ENCODE measurements around the gene NOP14.
A peak's percentile ranks its signal among the peaks of the same experiment; 100 is the strongest.
"Not testable (repeated sequence)": the region's sequence is repeated elsewhere in the genome, so short reads cannot be mapped to it uniquely, and the experiment has no call there.

NOP14 gene

DNA sequence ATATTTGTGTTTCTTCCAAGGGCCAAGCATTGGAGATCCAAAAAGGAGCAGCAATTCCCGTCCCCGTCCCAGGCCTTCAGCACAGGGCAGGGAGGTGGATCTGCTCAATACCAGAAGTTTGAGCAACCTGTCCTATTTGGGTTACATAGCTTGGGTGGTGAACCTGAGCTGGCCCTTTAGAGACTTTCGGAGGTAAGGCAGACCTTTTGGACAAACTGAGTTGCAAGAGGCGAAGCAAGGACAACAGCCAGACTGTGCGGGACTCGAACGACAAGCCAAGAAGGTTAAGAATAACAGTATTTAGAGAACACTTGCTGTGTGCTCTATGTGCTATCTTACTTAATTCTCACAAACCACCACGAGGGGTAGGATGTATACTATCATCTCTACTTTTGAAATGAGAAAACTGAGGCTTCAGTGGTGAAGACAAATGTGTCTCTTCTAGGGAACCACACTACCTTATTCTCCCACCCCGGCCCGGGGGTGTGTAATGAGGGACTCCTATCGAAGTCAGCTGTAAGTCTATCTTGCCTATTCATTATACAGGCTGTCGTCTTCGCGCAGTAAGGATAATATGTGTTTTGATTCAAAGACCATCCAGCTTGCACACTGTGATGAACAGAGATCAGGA is 1.3 kb downstream of the NOP14 start:
- DNase-seq (ENCODE audit: low read depth) = no peak

- no peak for DNase-seq (ENCODE audit: low read depth)
Observed at GRCh38 chr4:2961421-2961810, 1.8 kb downstream of the NOP14 start.

DNA sequence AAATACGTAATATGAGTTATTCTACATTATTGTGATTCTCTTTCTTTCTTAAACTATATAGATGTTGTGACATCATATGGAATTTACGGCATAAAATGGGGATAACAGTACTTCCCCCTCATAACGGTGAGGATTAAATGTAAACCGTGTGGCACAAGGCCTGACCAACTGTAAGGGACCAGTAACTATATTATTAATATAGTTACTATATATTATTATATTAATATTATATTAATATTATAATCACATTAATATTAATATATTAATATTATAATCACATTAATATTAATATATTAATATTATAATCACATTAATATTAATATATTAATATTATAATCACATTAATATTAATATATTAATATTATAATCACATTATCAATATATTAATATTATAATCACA is 2.8 kb downstream of the NOP14 start:
- DNase-seq (ENCODE audit: low read depth) = not testable (repeated sequence)

GRCh38 chr4:2958446-2958845 is 4.8 kb downstream of the NOP14 start:
- no peak for DNase-seq (ENCODE audit: low read depth)

- DNase-seq (ENCODE audit: low read depth) = not testable (repeated sequence)
Observed at GRCh38 chr4:2955186-2956044, 7.8 kb downstream of the NOP14 start.

DNA sequence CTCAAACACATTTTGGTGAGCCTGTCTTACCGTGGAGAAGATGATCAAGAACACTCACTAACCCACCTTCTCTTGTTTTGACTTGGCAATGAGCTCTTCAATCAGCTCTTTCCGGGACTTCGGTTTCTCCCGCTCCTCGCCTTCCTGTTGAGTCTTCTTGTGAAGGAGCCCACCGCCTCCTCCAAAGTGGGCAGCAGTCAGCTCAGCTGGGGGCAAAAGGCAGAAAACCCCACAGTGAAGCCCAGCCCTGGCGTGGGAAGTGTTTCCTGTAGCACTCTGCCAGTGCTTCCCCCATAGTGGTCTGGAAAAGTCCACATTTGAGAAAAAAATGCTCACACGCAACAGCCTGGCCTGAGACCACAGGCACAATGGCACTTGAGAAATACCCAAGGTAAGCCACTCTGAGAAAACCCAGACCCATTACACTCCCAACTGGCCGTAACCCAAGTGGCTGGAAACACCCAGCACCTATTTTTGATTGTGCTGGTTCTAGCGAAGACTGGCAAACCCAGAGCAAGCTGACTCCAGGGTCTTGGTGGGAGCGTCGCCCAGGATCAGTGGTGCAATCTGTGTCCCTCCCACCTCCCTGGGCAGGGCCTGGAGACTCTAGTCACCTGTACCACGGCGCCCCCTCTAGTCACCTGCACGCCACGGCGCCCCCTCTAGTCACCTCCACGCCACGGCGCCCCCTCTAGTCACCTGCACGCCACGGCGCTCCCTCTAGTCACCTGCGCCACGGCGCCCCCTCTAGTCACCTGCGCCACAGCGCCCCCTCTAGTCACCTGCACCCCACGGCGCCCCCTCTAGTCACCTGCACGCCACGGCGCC is 8.6 kb downstream of the NOP14 start:
- DNase-seq (ENCODE audit: low read depth) = peak; percentile 50

DNA sequence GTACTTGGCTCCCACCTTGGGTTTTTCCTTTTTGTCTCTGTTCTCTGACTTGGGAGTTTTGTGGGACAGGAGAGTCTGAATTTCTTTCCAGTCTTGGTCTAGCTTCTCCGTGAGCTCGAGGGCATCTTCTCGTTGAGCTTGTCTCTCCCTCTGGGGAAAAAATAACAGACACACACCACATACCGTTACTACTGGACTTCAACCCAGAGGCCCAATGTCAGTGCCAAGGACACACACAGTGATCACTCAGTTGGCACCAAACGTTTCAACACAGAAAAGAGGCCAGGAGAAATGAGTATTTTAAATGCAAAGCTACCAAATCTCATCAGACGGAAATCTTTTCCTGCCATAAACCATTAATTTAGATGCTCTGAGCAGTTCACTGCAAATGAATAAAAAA is 9.7 kb downstream of the NOP14 start:
- no peak for DNase-seq (ENCODE audit: low read depth)

GRCh38 chr4:2950221-2950989 is 12.8 kb downstream of the NOP14 start:
- DNase-seq (ENCODE audit: low read depth) = no peak

DNA sequence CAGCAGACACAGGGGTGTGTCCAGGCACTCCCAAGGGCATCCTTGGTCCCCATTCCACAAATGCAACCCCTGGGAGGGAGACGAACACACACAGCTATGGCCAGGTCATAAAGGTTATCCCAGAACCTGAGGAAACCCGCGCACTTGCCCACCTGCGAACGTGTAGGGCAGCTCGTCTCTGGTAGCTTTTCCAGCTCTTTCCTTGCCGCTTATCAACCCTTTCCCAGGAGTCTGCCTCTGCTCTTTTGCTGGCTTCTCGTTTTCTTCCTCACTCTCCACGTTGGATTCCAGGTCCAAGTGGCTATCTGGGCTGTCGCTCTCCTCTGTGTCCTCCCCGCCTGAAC is 13.5 kb downstream of the NOP14 start:
- DNase-seq (ENCODE audit: low read depth) = no peak

- no peak for DNase-seq (ENCODE audit: low read depth)
Observed at GRCh38 chr4:2948895-2949781, 14.1 kb downstream of the NOP14 start.

DNA sequence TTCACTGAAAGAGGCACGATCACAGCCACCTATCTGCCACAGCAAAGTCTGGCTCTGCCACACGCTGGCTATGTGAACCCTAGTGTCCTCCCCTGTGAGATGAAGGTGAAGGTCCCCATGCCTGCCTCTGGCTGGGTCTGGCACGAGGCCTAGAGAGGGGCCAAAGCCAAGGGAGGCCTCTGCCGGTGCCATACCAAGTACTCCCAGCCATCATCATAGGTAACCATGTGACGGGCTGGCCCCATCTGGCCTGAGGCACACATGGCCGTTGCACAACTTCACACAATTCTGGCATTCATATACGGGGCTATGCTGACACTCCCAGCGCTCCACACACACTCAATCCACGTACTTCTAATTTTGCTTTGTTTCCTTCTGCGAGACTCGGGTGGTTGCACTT is 15.3 kb downstream of the NOP14 start:
- no peak for DNase-seq (ENCODE audit: low read depth)

- DNase-seq (ENCODE audit: low read depth) = no peak
Observed at GRCh38 chr4:2946812-2947600, 16.2 kb downstream of the NOP14 start.

- DNase-seq (ENCODE audit: low read depth) = not testable (repeated sequence)
Observed at GRCh38 chr4:2945619-2946604, 17.3 kb downstream of the NOP14 start.

DNA sequence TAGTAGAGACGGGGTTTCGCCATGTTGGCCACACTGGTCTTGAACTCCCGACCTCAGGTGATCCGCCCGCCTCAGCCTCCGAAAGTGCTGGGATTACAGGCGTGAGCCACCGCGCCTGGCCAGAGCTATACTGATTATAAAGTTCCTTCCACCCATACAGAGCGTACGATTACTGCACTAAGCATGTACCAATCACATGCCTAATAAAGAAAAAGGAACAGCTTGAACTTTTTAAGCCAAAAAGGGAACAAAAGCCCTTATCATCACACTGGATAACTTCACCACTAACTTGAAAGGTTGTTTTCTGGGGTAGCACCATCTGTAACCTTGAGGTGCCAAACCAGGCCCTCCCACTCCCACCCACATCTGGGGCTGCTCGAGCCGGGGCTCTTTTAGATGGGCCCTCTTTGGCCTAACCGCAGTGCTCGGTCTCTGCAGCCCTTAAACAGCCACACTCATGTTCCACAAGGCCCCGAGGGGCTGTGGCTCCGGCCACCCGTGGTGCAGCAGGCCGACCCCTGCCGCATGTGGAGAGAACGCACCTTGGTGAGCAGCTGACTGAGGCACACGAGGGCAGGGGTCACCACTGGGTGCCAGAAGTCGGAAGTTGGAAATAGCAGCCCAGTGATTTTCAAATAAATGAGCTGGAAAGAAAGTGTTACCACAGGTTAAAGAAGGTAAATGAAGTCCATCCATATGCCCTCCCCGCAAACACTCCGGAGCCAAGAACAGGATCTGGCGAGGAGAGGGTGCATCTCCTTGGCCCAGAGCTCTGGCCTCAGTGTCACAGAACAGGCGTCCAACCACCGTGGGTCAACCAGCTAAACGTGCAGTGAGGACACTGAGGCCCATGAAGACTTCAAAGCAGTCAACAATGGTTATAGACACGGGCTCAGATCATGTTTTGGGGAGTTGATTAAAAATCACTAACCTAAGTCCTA is 18.4 kb downstream of the NOP14 start:
- DNase-seq (ENCODE audit: low read depth) = no peak

DNA sequence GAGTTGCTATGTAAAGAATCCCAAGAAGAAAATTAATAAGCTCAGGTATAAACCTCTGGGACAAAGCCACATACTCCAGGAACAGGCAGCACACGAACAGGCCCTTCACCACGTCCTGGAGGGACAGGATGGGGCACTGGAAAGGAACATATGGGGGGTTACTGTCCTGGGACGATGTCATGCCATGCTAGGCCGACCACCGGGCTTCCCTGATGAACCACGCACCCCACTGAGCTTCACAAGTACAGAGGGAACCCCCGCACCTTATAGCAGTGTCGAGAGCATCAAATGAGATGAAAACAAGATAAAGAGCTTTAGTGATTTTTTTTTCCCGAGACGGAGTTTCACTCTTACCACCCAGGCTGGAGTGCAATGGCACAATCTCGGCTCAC is 19.1 kb downstream of the NOP14 start:
- no peak for DNase-seq (ENCODE audit: low read depth)

DNA sequence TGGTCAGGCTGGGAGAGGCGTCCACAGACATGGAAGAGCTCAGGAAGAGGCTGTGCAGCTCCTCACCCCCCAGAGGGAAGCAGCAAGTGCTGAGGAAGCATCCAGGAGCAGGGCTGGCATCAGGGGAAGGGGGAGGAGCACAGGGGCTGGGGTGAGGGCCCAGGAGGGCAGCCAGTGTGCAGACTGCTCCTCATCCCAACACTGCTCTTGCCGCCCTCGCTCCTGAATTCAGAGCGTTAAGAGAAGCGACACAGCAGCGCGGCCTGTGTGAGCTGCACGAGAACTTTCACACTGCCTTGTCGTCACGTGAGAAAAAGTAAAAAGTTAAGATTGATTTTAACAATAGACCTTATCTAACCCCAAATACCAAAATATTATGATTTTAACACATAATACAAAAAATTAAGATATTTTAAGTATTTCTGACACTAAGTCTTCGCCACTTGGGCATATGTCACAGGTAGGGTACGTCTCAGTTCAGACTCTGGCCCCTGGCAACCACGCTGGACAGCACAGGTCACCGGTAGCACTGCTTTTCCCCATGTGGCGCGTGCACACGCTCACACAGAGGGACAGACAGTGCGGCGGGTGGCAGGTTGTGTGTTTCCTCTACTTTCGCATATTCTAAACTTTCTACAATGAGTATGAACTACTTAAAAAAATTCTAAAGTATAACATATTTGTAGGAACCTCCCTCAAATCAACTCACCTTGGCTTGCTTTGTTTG is 19.7 kb downstream of the NOP14 start:
- DNase-seq (ENCODE audit: low read depth) = no peak
